Activated gamma-delta T cell (primary cell): Measurements from ENCODE around the gene ATCAY.

ENCODE experiments used
- DNase-seq: peaks from one replicate; lab custom pipeline; 2025; lab: John Stamatoyannopoulos, UW
- total RNA-seq, 2 donors: gene quantifications; one replicate each; lab custom pipeline; 2026; lab: John Stamatoyannopoulos, UW

The ATCAY gene, protein sequence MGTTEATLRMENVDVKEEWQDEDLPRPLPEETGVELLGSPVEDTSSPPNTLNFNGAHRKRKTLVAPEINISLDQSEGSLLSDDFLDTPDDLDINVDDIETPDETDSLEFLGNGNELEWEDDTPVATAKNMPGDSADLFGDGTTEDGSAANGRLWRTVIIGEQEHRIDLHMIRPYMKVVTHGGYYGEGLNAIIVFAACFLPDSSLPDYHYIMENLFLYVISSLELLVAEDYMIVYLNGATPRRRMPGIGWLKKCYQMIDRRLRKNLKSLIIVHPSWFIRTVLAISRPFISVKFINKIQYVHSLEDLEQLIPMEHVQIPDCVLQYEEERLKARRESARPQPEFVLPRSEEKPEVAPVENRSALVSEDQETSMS
- 0 to 0.04 reads per million in 2 donors for total RNA-seq

DNA sequence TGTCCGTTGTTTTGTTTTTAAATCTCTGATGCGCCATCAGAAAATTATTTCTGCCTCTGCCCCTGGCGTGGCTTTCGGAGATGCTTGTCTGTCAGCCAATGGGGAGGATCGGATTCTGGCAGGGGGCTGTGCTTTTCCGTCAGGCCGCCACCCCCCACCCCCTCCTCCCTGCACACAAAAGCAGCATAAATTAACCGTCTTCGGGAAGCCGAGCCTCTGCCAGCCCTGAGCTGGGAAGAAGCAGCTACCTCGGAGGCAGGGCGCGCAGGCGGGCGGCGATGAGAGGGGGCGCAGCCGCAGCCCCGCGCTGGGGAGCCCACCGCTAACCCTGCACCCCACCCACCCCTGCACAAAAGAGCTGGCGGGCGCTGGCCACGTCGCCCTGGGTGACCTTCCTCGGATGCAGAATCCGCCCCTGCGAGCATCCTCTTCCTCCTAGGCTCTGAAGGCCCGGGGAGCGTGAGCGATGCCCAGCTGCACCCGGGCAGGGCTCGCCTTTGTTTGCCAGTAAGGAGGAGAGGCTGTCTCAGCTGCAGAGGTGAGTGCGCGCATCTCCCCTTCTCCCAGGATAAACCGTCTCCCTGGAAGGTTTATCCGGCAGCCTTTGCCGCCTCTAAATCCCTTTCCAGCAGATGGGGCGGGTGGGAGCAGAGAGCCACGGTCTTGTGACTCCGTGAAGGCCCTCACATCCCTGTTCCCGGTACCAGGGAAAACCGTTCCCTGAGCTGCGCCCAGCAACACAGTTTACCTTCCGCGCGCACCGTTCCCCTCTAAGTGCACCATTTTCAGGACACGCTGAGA is at the start of gene ATCAY:
Gene ATCAY, plus strand, starts transcription at position 215 of the 801 bp plus-strand sequence. CDS start 5,083 bp downstream, outside the sequence.
- no peak for DNase-seq

DNA sequence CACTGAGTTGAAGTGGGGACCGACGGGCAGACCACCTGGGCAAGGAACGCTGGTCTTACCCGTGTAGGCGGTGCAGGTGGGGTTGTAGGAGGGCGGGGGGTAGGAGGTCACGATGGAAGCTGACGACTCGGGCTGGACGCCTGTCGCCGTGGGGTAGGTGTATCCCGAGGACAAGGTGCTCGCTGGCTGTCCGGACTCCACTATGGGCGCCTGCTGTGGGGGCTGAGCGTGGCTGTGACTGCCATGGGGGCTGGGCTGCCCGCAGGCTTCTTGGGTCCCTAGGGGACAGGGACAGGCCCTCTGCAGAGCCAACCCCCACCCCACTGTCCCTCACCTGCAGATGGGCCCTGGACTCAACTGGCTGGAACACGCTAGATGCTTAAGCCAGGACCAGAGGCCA is 48.9 kb upstream of the ATCAY start:
- DNase-seq, result no peak

DNA sequence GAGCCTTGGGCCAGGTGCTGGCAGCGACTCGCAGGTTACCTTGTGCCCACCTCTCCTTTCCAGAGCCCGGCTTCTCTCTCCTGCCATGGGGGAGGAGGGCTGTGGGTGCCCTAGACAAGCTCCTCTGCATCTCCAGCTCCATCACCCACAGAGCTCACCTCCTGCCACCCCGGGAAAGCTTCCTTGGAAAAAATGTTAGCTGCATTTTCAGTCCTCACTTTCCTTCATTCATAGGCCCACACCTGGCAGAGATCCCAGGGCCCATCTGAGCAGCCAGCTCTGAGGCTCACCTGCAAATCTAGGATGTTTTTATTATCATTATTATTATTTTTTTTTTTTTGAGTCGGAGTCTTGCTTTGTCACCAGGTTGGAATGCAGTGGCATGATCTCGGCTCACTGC is 48.5 kb upstream of the ATCAY start:
- DNase-seq, result no peak

DNA sequence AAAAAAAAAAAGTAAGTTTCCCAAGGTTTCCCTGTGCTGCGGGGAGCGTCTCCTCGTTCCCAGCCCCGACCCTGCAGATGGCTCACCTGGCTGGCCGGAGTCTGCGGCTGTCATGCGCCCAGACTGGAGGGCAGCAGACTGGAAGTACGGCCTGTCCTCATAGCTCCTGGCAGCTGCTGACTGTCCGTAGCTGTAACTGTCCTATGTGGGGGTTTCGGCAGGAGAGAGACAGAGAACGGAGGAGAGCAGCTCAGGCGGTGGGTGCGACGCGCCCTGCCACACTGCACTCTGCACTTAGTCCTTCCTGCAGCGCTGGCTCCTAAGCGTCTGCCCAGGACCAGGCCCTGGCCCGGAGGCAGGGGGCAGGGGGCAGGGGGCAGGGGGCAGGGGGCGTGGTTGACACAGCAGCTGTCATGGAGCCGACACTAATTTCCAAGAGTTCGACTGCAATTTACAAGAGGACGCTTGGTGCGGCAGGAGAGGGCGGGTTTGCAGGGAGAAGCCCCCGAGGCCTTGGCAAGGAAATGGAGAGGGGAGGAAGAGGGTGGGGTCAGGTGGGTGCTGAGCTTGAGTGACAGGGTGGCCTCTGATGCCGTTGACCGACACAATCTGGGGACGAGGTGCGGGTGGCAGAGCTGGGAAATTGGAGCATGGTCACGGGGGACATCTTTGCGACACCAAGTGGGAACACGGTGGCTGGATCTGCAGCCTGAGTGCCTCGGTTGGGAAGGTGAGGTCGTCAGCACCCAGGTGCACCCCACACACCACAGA is 46.7 kb upstream of the ATCAY start:
- no peak for DNase-seq

DNA sequence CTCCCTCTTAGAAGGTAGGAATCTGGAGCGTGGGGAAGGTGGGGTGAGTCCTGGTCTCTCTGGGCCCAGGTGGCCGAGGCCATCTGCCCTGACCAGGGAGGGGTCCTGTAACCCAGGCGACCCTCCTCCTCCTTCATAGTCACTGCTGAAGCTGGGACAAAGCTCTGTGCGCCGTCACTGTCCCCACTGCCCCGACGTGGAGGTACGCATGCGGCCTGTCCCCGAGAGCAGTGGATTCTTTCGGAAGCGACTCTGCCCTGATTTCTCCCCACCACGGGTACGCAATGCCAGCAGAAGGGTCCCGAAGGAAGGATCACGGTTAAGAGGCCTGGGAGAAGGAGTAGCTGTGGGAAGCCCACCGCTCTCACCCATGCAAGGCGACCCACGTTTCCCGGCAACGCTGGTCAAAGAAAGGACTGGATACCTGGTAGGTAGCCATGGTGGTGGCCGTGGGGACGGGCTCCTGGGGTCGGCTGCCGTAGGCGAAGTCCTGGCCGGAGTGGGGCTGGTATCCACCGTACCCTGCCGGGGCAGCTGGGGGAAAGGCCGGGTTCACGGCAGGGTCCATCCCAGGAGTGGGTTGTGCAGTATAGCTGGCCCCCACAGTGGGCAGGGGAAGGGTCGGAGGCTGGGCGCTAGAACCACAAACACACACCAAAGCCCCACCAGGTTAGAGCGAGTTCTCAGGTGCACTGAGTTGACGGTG is 46.0 kb upstream of the ATCAY start:
- no peak for DNase-seq

DNA sequence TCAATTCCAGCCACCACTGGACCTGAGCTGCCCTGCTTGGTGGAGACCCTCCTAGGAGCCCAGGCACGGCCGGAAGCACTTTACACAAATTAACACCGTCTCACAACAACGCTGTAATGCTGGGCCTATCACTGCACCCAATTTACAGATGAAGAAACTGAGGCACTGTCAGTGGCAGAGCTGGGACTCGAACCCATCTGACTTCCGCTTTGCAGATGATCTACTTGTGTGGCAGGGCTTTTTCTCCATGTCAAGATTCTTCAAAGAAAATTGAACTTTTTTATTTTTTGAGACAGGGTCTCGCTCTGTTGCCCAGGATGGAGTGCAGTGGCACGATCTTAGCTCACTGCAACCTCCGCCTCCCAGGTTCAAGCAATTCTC is 45.4 kb upstream of the ATCAY start:
- DNase-seq, result no peak

DNA sequence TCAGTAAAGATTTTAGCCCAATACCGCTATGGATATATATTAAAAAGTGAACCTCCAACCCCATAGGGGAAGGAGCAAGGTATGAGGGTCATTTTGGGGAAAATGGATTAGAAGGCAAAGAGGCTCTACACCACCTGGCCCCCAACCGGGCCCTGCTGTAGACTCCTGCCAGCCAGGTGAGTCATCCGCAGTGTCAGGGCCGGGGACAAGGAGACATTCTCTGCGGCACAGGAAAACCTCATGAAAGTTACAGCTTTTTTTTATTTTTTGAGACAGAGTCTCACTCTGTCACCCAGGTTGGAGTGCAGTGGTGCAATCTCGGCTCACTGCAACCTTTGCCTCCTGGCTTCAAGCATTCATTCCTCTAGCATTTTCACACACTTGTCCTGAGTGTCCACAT is 43.6 kb upstream of the ATCAY start:
- no peak for DNase-seq

DNA sequence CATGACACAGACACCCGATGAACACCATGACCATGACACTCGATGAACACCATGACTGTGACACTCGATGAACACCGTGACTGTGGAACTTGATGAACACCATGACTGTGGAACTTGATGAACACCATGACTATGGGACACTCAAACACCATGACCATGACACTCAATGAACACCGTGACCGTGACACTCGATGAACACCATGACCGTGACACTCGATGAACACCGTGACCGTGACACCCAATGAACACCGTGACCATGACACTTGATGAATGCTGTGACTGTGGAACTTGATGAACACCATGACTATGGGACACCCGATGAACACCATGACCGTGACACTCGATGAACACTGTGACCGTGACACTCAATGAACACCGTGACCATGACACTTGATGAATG is 43.2 kb upstream of the ATCAY start:
- DNase-seq, result no peak

DNA sequence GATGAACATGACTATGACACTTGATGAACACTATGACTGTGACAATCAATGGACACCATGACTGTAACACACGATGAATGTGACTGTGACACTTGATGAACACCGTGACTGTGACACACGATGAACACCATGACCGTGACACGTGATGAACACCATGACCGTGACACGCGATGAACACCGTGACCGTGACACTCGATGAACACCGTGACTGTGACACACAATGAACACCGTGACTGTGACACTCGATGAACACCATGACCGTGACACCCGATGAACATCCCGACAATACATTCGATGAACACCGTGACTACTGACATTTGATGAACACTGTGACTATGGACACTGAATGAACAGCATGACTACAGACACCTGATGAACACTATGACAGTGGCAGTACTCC is 42.6 kb upstream of the ATCAY start:
- DNase-seq, result no peak

DNA sequence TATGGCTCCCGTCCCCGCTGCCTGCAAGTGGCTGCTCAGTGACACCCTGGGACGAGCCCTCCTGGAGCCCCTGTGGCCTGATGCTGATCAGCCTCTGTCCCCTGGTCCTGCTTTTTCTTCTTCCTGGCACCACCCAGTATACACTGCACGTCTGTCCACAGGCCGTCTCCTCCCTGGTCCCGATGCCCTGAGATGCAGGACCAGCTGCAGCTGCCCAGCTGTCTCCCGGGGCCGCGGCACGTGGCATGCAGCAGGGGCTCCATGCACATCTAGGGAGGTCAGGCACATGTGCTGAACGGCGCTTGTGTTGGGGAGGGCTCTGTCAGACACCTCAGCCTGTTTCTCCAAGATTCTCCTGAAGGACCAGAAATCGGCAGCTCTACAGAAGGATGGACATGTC is 41.8 kb upstream of the ATCAY start:
- no peak for DNase-seq

DNA sequence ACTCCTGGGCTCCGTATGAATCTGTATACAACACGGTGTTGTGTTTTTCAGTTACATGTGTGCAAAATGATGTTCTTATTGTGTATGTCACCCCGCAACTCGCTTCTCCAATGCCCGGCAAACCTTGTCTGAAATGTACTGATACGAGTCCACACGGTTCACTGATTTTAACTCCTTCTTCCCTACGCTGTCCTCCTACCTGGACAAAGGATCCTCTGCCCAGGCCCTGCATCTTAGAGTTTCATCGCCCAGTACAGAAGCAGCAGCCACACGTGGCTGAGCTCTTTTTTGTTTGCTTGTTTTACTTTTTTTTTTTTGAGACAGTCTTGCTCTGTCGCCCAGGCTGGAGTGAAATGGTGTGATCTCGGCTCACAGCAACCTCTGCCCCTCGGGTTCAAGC is 40.5 kb upstream of the ATCAY start:
- DNase-seq, result no peak

DNA sequence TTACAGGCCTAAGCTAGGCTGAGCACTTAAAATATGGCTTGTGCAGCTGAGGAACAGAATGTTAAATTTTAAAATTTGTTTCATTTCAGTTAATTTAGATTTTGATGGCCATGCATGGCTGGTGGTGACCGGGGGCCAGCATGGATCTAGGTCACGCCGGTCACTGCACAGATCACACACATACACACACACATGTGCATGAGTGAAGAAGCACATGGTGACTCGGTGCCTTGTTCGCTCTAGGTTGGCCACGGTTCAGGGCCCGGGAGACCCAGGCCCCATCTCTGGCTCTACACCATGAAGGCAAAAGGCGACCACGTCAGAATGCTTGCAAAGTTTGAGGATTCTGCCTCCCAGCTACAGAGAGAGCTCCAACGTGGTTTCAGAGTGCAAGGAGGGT is 39.7 kb upstream of the ATCAY start:
- DNase-seq, result no peak

DNA sequence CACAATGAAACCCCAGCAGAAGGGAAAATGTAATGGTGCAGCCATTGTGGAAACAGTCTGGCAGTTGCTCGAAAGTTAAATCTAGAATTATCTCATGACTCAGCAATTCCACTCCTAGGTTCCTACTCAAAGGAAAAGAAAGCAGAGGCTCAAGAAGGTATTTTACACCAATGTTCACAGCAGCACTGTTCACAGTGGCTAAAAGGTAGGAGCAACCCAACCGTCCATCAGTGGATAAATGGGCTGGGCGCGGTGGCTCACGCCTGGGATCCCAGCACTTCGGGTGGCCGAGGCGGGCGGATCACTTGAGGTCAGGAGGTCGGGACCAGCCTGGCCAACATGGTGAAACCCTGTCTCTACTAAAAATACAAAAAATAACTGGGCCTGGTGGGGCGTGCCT is 37.5 kb upstream of the ATCAY start:
- DNase-seq, result no peak

DNA sequence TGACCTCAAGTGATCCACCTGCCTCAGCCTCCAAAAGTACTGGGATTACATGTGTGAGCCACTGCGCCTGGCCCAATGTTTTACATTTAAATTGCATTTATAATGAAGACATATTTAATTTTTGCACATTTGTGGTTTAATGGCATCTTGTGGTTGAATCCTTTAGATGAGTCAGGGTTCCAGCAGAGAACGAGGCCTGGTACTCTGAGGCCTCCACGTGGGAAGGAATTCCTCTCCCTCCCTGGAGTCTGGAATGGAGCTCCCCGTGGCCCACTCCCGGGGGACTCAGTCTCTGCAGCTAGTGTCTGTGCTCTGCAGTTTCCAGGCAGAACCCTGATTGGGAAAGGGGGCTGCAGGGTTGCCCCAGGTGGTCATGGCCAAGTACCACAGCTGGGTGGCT is 35.9 kb upstream of the ATCAY start:
- no peak for DNase-seq

DNA sequence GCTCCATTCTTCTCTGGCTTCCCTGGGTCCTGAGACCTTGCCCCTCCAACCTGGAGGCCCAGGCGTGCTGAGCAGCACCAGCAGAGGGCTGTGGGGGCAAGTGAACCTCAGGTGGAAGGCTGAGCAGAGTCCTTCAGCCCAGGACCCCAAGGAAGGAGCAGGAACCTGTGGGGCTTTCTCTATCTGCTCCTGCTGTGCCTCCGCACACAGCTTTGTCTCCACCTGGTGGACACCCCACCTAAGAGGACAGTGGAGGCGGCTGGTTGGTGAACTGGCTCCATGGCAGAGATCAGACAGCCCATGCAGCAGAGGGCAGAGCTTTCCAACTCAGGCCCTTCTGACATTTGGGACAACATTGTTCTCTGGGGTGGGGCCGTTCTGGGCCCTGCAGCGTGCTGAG is 31.4 kb upstream of the ATCAY start:
- no peak for DNase-seq

DNA sequence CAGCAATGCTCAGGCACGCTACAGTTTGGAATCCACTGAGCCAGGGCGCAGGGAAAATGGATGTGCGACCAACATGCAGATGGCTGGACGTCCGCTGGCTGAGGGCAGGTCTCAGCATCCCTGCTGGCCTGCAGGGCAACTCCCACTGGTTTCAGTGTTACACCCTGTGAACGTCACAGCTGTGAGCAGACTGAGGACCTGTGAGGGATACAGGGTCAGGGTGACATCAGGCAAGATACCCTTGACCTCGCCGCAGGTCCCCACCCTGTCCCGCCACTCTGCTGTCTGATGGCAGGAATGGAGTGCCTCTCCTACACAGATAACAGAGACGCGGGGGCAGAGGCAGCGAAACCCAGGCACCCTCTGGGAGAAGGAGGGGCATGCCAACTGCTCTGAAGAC is 30.7 kb upstream of the ATCAY start:
- no peak for DNase-seq

DNA sequence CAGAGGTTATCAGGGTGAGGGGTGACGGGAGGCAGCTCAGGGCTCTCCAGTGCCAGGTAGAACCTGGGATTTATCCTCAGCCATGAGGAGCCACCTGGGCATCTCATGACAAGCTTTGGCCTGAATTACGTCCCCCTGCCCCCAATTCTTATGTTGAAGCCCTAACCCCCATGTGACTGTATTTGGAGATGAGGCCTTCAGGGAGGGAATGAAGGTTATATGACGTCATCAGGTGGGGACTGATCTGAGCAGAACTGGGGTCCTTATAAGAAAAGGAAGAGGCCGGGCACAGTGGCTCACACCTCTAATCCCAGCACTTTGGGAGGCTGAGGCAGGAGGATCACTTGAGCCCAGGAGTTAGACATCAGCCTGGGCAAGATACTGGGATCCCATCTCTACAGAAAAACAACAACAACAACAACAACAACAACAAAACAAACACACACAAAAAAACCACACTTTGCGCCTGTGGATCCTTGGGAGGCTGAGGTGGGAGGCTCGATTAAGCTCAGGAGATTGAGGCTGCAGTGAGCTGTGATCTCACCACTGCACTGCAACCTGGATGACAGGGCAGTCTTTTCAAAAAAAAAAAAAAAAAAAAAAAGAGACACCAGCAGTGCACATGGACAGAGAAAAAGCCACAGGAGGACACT is 30.0 kb upstream of the ATCAY start:
- no peak for DNase-seq

DNA sequence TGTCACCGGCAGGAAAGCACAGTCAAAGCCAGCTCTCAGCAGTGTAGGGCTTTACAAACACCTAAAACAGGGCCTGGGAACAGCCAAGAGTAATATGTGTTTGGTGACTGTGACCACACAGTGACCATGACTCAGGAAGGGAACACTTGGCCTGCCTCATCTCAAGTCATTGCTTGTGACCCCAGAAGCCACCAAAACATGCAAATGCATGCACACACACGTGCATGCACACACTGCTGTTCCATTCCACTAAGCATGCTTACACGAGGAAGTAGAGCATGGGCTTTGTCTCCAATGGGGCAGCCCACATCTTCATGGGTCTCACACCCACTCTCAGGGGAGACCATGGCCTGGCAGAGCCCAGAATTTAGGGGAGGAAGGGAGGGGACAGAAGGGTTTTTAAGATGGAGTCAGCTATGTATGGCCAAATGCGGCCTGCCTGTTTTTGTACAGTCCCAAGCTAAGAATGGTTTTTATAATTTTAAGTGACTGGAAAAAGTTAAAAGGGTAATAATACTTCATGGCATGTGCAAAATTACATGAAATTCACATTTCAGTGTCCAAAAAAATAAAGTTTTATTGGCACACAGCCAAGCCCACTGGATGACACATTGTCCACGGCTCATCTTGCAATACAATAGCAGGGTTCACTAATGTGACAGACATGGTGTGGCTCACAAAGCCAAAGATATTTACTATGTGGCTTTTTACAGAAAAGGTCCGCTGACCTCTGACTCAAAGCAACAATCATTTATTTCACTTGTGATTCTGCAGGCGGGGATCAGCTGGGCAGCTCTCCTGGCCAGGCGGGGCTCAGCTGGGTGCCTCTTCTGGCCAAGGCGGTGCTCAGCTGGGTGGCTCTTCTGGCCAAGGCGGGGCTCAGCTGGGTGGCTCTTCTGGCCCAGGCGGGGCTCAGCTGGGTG is 29.0 kb upstream of the ATCAY start:
- no peak for DNase-seq

DNA sequence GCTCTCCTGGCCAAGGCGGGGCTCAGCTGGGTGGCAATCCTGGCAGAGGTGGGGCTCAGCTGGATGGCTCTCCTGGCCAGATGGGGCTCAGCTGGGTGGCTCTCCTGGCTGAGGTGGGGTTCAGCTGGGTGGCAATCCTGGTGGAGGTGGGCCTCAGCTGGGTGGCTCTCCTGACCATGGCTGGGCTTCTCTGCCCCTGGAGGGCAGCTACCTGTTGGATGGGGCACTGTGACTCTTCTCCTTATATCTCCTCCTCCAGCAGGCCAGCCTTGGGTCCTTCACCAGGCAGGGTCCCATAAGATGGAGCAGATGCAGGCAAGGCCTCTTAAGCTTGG is 28.3 kb upstream of the ATCAY start:
- no peak for DNase-seq

DNA sequence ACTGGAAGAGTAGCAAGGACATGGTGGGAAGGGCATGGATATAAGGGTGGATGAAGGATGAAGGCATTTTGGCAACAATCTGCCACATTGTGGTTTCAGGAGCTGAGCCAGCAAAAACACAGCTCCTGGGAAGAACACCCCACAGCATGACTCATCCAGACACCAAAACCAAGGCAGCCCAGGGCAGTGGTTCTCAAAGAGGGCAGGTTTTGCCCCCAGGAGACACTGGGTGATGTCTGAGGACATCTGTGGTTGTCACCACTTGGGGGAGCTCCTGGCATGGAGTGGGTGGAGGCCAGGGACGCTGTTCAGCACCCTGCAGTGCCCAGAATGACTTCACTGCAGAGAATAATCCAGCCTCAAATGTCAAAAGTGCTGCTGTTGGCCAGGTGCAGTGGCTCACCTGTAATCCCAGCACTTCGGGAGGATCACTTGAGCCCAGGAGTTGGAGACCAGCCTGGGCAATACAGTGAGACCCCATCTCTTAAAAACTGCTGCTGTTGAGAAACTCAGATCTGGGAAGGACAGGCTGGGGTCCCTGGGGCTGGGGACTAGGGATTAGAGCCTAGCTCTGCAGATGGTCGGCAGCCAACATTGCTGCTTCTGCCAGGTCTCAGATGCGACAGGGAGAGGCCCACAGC is 27.8 kb upstream of the ATCAY start:
- DNase-seq, result no peak
